Cardiac muscle cell (in vitro differentiated cells and primary cell): ENCODE measurements around the gene TBC1D5. TPM values are rescaled to one million over a fixed set of nuclear protein-coding genes. Genes with fewer than 3 reads are reported as not detected.

Experiments
- DNase-seq, 2 donors: peaks; one replicate each; pipeline versions ENCODE4 v3.0.0 to v3.0.0-alpha.2; 2010 to 2017; ENCODE audit warnings: low read depth in 1 of 2, low spot score in 1 of 2
- H3K27ac ChIP-seq: fragments of 200-600 bp; sonication (generic); 2 replicates; pipeline ENCODE4 v1.5.1; 2016
- H3K27me3 ChIP-seq: fragments of 200-600 bp; sonication (generic); 2 replicates; pipeline ENCODE4 v1.6.0; 2016; ENCODE audit warnings: control low read depth
- H3K36me3 ChIP-seq: fragments of 200-600 bp; sonication (generic); 2 replicates; pipeline ENCODE4 v1.5.1; 2016; ENCODE audit warnings: control low read depth
- H3K4me1 ChIP-seq: fragments of 200-600 bp; sonication (generic); 2 replicates; pipeline ENCODE4 v1.8.1; 2017; ENCODE audit warnings: low read depth, mild to moderate bottlenecking, mixed run types
- H3K4me3 ChIP-seq: fragments of 200-600 bp; sonication (generic); 2 replicates; pipeline ENCODE4 v1.5.1; 2016; ENCODE audit warnings: mild to moderate bottlenecking
- H3K9me3 ChIP-seq: fragments of 200-600 bp; sonication (generic); 2 replicates; pipeline ENCODE4 v1.5.1; 2017; ENCODE audit warnings: low read depth, mild to moderate bottlenecking, control low read depth
- CTCF ChIP-seq: IDR thresholded peaks from 2 replicates; pipeline ENCODE4 v1.5.1; 2012; ENCODE audit warnings: low read depth, mild to moderate bottlenecking, low read length
- polyA plus RNA-seq: library from polyadenylated mRNA; unstranded; fragments of >200 nt; fragmentation: Nextera tagmentation; extraction: Ambion mirVana; gene quantifications from 2 replicates; pipeline ENCODE4 v1.2.1, GENCODE V29; 2016
- total RNA-seq: library from RNA; depleted of rRNA; stranded (reverse); fragments of >200 nt; gene quantifications from 2 replicates; pipeline ENCODE4 v1.2.3, GENCODE V29; 2016

TBC1D5 gene
- total and polyA plus RNA-seq, 2 experiments from 2014 or later: 34.5 to 66.6 TPM

DNA sequence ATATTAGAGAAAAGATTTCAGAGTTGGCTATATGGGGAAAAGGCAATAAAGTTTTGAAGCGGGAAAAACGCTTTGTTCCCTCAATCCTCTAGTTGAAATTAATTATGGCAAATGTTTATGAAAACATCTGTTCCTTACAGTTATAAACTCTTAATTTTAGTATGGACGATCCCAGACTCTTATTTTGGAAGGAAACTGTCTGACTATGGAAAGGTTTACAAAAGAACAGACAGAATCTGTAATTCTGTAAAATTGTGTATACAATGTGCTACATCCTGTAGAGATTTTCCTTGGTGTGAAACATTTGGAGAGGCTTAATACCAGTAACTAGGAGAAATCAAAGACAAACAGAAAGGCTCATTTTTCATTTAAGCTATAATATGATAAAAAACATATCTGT lies 311.8 kb downstream of the TBC1D5 start:
- H3K36me3 ChIP-seq: no peaks in the 10 kb centered on the region
- no peaks in the 10 kb centered on the region for H3K27me3 ChIP-seq
- DNase-seq: no peak
- no peak for TF ChIP-seq CTCF
- no peaks in the 10 kb centered on the region for H3K4me1 ChIP-seq
- H3K27ac ChIP-seq: no peak overlapping the region
- no peak overlapping the region for H3K4me3 ChIP-seq
- no peaks in the 10 kb centered on the region for H3K9me3 ChIP-seq

DNA sequence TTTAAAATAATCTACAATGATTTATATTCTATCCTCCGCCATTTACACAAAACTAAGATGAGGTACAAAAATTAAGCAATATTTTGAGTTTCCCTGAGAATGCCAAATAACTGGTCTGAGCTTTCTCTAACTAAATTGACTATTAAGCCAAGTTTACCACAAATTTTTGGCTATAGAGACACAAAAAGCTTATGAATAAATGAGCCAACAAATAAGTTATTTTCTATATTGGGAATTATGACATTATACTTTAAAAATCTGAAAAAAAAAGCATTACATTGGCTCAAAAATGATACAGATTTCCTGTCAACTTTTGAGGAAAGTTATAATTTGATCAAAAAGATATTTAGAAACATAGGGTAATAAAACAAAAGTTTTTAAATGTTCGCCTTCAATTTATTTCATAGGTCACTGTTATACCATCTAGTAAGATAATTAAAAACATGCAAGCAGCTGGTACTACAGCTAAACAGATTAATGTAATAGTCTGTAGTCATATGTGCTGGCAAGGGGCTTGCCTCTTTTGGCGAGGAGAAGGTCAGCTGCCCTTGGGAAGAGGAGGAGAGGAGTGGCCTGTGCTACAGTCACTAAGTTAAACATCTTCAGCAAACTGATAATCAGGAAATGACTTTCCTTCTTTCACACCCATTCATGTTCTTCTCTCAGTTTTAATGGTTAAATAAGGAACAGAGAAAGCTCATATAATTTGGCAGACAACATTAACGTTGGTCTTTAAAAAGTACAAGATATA lies 318.5 kb downstream of the TBC1D5 start:
- Histone ChIP-seq H3K27ac (no peak overlapping the region), H3K4me1 (peaks cover 13% of the 10 kb centered on the region), H3K4me3 (no peak overlapping the region), H3K27me3 (no peaks in the 10 kb centered on the region), H3K9me3 (no peaks in the 10 kb centered on the region), H3K36me3 (no peaks in the 10 kb centered on the region)
- no peak for TF ChIP-seq CTCF
- DNase-seq: peak in 1 of 2 donors; percentile 17

DNA sequence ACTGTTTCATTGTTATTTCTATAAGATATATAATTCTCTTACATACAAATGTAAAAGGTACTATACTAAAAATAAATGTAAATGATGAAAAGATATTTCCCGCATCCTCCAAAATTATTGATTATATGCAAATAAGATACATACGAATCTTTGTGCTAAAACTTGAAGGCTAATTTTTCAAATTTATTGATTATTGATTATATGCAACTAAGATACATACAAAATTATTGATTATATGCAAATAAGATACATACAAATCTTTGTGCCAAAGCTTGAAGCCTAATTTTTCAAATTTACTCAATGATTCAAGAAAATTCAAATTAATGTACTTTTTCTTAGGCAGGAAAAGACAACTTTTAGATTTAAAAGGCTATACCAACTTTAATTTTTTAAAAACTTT lies 319.8 kb downstream of the TBC1D5 start:
- H3K4me1 ChIP-seq: peaks cover 13% of the 10 kb centered on the region
- no peaks in the 10 kb centered on the region for H3K9me3 ChIP-seq

DNA sequence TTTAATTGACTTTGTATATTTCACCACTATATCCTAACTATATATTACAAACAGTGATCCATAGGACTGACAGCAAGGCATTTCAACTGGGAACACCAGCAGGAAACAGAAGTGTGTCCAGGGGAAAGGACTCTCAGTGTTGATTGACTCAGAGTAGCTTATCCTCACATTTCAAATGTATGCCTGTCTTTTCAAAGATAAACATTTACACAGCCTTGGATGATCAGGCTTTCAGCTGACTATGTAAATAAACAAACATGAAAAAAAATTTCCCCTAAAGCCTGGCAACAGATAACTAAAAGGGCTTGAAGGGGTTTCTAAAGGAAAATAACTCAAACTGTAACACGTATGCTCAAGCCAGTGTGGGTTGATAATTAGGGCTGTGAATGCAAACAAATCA lies 321.8 kb downstream of the TBC1D5 start:
- H3K36me3 ChIP-seq: no peaks in the 10 kb centered on the region
- H3K27ac ChIP-seq: no peak overlapping the region
- no peak for TF ChIP-seq CTCF
- peaks cover 4% of the 10 kb centered on the region for H3K27me3 ChIP-seq
- no peaks in the 10 kb centered on the region for H3K9me3 ChIP-seq
- H3K4me3 ChIP-seq: no peak overlapping the region
- peaks cover 13% of the 10 kb centered on the region for H3K4me1 ChIP-seq
- DNase-seq: no peak

More for the DNA sequence above, 319.8 kb downstream of the TBC1D5 start:
- Histone ChIP-seq H3K36me3 (no peaks in the 10 kb centered on the region), H3K27me3 (no peaks in the 10 kb centered on the region), H3K27ac (no peak overlapping the region), H3K4me3 (no peak overlapping the region)
- DNase-seq: no peak
- TF ChIP-seq CTCF: no peak

- Histone ChIP-seq H3K36me3 (no peaks in the 10 kb centered on the region), H3K4me1 (peaks cover 7% of the 10 kb centered on the region), H3K9me3 (no peaks in the 10 kb centered on the region), H3K4me3 (no peak overlapping the region), H3K27ac (peak overlapping the region; percentile 22), H3K27me3 (peaks cover 4% of the 10 kb centered on the region)
- peak; percentile 74 for TF ChIP-seq CTCF
- DNase-seq: peak; percentile 71 to 83
Measured at GRCh38 chr3:17412950-17413530, 329.4 kb downstream of the TBC1D5 start.
